Measurements from ENCODE around the gene SHC1.

The SHC1 gene

GRCh38 chr1:155003227-155003765 is 32.7 kb upstream of the SHC1 start (continued):
- TF ChIP-seq WT1 (tag by site-specific recombination; IDR thresholded peaks at IDR 0.05) (no peak), ZBTB49 (tag by site-specific recombination; IDR thresholded peaks at IDR 0.05; ENCODE audit: low read depth) (no peak), ZNF704 (tag by site-specific recombination; IDR thresholded peaks at IDR 0.05) (no peak), ZNF114 (tag by site-specific recombination; IDR thresholded peaks at IDR 0.05) (no peak), ZNF600 (tag by site-specific recombination; IDR thresholded peaks at IDR 0.05) (0 out of 2 replicates have a peak, but pooled peaks have one; percentile 2), ATF2 (tag by site-specific recombination; IDR thresholded peaks at IDR 0.05; ENCODE audit: low read depth) (no peak), ZSCAN23 (tag by site-specific recombination; IDR thresholded peaks at IDR 0.05) (no peak), ZNF18 (tag by site-specific recombination; IDR thresholded peaks at IDR 0.05) (no peak), ZNF488 (tag by site-specific recombination; IDR thresholded peaks at IDR 0.05) (no peak), ZNF792 (tag by site-specific recombination; IDR thresholded peaks at IDR 0.05) (no peak), PRDM4 (tag by site-specific recombination; IDR thresholded peaks at IDR 0.05) (no peak), KLF9 (tag by site-specific recombination; IDR thresholded peaks at IDR 0.05; ENCODE audit: low read depth) (no peak), ZNF623 (tag by site-specific recombination; IDR thresholded peaks at IDR 0.05) (no peak), EGR2 (tag by site-specific recombination; IDR thresholded peaks at IDR 0.05; ENCODE audit: low read depth) (no peak), REPIN1 (tag by site-specific recombination; IDR thresholded peaks at IDR 0.05; ENCODE audit: low read depth) (no peak), GLI2 (tag by site-specific recombination; IDR thresholded peaks at IDR 0.05; ENCODE audit: borderline replicate concordance, low read depth) (no peak), ZNF449 (tag by site-specific recombination; IDR thresholded peaks at IDR 0.05) (no peak), ZEB2 (tag by site-specific recombination; IDR thresholded peaks at IDR 0.05) (peak; percentile 37; the same call in 1 of the 2 replicates), ZNF324 (tag by site-specific recombination; IDR thresholded peaks at IDR 0.05) (no peak), OSR2 (tag by site-specific recombination; IDR thresholded peaks at IDR 0.05) (peak; percentile 70), ZNF518A (tag by site-specific recombination; conservative IDR thresholded peaks at IDR 0.05; ENCODE audit: low read depth) (no peak), ZNF768 (tag by site-specific recombination; IDR thresholded peaks at IDR 0.05) (no peak)

All from HEK293 (cell line).